ENCODE measurements around the gene RAP1B. TPM values are rescaled to one million over a fixed set of nuclear protein-coding genes. Genes with fewer than 3 reads are reported as not detected.

RAP1B gene
- total RNA-seq, 1 donor from 2014 or later, result 158 TPM

- no peak for ATAC-seq
- intact Hi-C loops (cut with DNase I), result no loop called here
Observed at GRCh38 chr12:68647507-68647906, 36.8 kb downstream of the RAP1B start.

GRCh38 chr12:68648179-68648578, 37.5 kb downstream of the RAP1B start:
- no peak for ATAC-seq
- Histone ChIP-seq H3K9me3 (no peaks in the 10 kb centered on the region), H3K4me1 (peaks cover 8% of the 10 kb centered on the region), H3K27me3 (no peaks in the 10 kb centered on the region), H3K4me3 (no peak overlapping the region), H3K27ac (no peak overlapping the region), H3K36me3 (peaks cover 49% of the 10 kb centered on the region)
- DNase-seq, result no peak
- intact Hi-C loops (cut with DNase I), result no loop called here
- no peak for TF ChIP-seq CTCF (IDR thresholded peaks at IDR 0.05)

More at GRCh38 chr12:68647507-68647906, 36.8 kb downstream of the RAP1B start:
- no peak for DNase-seq
- no peak for TF ChIP-seq CTCF (IDR thresholded peaks at IDR 0.05)
- Histone ChIP-seq H3K27ac (no peak overlapping the region), H3K9me3 (no peaks in the 10 kb centered on the region), H3K27me3 (no peaks in the 10 kb centered on the region), H3K4me1 (peaks cover 8% of the 10 kb centered on the region), H3K4me3 (no peak overlapping the region), H3K36me3 (peaks cover 43% of the 10 kb centered on the region)

- no peak for DNase-seq
Observed at GRCh38 chr12:68665016-68665569, 54.4 kb downstream of the RAP1B start.

GRCh38 chr12:68667291-68667690, 56.6 kb downstream of the RAP1B start:
- Histone ChIP-seq H3K27ac (no peak overlapping the region), H3K4me3 (no peak overlapping the region), H3K4me1 (no peaks in the 10 kb centered on the region), H3K9me3 (no peaks in the 10 kb centered on the region), H3K27me3 (no peaks in the 10 kb centered on the region), H3K36me3 (peaks cover 17% of the 10 kb centered on the region)
- intact Hi-C loops (cut with DNase I), result no loop called here
- TF ChIP-seq CTCF (IDR thresholded peaks at IDR 0.05), result no peak
- DNase-seq, result no peak
- ATAC-seq, result no peak

More at GRCh38 chr12:68665016-68665569, 54.4 kb downstream of the RAP1B start:
- intact Hi-C loops (cut with DNase I), result no loop called here
- ATAC-seq, result peak; percentile 37
- Histone ChIP-seq H3K4me1 (no peaks in the 10 kb centered on the region), H3K9me3 (no peaks in the 10 kb centered on the region), H3K27ac (no peak overlapping the region), H3K27me3 (no peaks in the 10 kb centered on the region), H3K36me3 (peaks cover 35% of the 10 kb centered on the region), H3K4me3 (no peak overlapping the region)
- no peak for TF ChIP-seq CTCF (IDR thresholded peaks at IDR 0.05)

- DNase-seq, result no peak
- no peak overlapping the region for H3K4me3 ChIP-seq
Observed at GRCh38 chr12:68667896-68668295, 57.2 kb downstream of the RAP1B start.

More at GRCh38 chr12:68667896-68668295, 57.2 kb downstream of the RAP1B start:
- ATAC-seq, result no peak
- Histone ChIP-seq H3K36me3 (peaks cover 11% of the 10 kb centered on the region), H3K27me3 (no peaks in the 10 kb centered on the region), H3K27ac (no peak overlapping the region), H3K4me1 (no peaks in the 10 kb centered on the region), H3K9me3 (no peaks in the 10 kb centered on the region)
- intact Hi-C loops (cut with DNase I), result no loop called here
- TF ChIP-seq CTCF (IDR thresholded peaks at IDR 0.05), result no peak

Data from upper lobe of right lung (tissue), 1 donor.